GM18861 (cell line): Measurements from ENCODE around the gene CALCA.

Experiments used
- ATAC-seq: cut with Tn5 transposase; IDR thresholded peaks from one replicate; pipeline ENCODE4 v1.9.1; 2021; ENCODE audit not compliant: unreplicated experiment

The CALCA gene

DNA sequence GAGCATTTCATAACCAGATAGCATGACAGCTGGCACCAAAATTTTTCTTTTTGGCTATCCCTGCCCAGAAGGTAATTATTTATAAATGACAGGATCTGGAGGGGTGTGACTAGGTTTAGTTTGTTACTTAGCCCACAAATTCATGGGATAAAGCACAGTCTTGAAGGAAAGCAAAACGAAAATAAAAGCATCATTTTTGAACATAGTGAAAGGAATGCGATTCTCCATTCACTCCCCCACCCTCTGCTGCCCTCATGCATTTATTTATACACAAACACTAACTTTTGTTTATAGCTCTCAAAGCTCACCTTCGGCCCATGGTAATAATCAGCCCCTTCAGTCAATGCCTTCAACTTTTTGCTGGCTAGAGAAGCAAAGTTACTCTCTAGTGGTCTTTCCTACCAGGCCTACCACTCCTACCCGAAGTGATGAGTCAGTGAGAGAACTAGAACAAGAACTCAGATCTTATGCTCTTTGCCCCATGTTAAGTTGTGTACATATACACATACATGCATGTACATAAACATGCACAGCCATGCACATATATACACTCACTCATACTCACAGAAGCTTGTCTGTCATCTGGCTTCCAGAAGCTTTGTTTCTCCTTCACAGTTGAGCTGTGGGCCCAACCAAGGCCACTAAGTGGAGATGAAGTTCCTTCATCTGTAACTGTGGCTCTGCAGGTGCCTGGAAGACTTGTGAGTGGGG, 22.6 kb downstream of the CALCA start:
- ATAC-seq: no peak

DNA sequence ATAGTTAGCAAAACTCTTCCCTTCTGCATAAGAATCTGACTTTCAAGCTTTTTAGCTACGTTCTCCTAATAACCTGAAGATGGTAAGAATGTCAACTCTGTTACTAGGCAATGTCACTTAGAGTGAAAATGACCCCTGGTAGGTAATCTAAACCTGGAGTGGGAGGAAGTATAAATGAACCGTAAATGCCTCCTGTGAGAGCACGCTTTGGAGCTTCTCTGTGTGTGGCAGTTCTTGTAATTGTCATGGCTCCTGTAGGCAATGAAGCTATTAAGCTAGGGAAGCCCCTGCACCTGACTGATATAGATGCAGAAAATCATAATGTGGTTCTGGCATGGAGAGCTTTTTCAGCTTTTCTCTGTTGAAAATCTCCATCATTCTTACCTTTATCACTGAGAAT, 29.4 kb downstream of the CALCA start:
- ATAC-seq: no peak

- ATAC-seq: no peak
Observed at GRCh38 chr11:14938936-14939335, 33.2 kb downstream of the CALCA start.

DNA sequence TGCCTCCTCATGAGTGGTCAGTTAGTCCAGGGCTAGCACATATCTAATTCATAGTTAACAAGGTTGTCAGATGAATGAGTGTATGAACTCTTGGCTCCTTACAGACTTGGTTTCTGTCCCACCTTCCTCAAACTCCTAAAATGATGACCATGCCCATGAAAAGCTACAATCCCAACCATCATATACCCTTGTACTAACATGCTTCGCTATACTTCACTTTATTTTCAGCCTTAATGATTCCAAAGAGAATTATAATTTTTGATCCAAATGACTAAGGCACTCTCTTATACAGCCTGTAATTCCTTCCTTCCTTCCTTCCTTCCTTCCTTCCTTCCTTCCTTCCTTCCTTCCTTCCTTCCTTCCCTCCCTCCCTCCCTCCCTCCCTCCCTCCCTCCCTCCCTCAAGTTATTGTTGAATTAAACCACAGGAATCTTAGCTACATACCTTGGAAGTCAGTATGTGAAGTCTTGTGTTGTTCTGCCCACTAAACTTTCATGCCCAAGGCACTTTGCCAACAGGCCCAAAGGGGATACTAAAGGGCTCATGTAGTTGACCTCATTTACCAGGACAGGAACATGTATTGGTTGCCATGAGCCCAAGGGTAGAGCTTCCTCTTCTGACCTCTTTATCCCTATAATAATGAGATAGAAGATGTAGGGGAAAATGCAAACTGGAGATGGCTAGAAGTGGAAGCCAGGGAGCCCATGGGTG, 37.4 kb downstream of the CALCA start:
- ATAC-seq: no peak

- no peak for ATAC-seq
Observed at GRCh38 chr11:14932447-14932846, 39.7 kb downstream of the CALCA start.

GRCh38 chr11:14930369-14930768, 41.8 kb downstream of the CALCA start:
- no peak for ATAC-seq

DNA sequence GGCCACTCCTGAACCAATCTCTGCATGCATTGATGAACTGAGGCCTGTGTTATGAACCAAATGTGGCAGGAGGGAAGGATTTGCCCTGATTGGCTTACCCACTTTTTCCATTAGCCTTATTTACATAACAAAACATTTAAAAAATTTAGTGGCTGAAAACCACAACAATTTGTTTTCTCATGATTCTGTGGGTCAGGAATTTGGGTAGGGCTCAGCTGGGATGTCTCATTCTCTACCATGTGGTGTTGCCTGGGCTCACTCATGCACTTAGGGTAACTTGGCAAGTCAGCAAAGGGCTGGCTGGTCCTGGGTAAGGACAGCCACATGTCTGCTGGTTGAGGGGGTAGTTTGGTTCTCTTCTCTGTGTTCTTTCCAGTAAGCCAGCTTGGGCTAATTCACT, 45.0 kb downstream of the CALCA start:
- ATAC-seq: no peak

- no peak for ATAC-seq
Observed at GRCh38 chr11:14924318-14924717, 47.8 kb downstream of the CALCA start.
